ENCODE data around the gene OARD1.

- TF ChIP-seq, protein P1, sequence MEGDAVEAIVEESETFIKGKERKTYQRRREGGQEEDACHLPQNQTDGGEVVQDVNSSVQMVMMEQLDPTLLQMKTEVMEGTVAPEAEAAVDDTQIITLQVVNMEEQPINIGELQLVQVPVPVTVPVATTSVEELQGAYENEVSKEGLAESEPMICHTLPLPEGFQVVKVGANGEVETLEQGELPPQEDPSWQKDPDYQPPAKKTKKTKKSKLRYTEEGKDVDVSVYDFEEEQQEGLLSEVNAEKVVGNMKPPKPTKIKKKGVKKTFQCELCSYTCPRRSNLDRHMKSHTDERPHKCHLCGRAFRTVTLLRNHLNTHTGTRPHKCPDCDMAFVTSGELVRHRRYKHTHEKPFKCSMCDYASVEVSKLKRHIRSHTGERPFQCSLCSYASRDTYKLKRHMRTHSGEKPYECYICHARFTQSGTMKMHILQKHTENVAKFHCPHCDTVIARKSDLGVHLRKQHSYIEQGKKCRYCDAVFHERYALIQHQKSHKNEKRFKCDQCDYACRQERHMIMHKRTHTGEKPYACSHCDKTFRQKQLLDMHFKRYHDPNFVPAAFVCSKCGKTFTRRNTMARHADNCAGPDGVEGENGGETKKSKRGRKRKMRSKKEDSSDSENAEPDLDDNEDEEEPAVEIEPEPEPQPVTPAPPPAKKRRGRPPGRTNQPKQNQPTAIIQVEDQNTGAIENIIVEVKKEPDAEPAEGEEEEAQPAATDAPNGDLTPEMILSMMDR (IDR thresholded peaks at IDR 0.05): no peak
- TF ChIP-seq POLR2A (IDR thresholded peaks at IDR 0.05): no peak
These were observed 46.1 kb downstream of the OARD1 start for GRCh38 chr6:41025966-41026530.

Data from esophagus squamous epithelium (tissue), 4 donors.